IMR-90 (cell line): ENCODE data around the gene ADAM12. TPM values are rescaled to one million over a fixed set of nuclear protein-coding genes. Genes with fewer than 3 reads are reported as not detected.

Experiments
- ATAC-seq: fragments of 200-7000 bp; cut with Tn5 transposase; 2 replicates; pipeline ENCODE4 v1.9.1; 2020; ENCODE audit warnings: low read depth, mild to moderate bottlenecking, moderate library complexity
- BruUV-seq: library from RNA; stranded (reverse); fragments of 400-500 nt; replicated peaks from 2 replicates; lab custom pipeline; 2021; lab: Mats Ljungman, UMichigan
- CTCF ChIA-PET: fragments of 300-600 bp; formaldehyde crosslinking; extraction: SDS; loops from one replicate; lab custom pipeline; 2021; ENCODE audit warnings: antibody characterized with exemption; lab: Yijun Ruan, JAX
- POLR2A ChIA-PET: fragments of 300-600 bp; sonication (Branson Sonifier 250); formaldehyde crosslinking; loops from one replicate; lab custom pipeline; 2022; ENCODE audit warnings: antibody characterized with exemption; ENCODE audit not compliant: unreplicated experiment; lab: Charles Lee
- DNase-seq: peaks from one replicate; pipeline ENCODE4 v3.0.0; 2013
- H2AFZ ChIP-seq: replicated peaks from 2 replicates; pipeline ENCODE3; 2013; ENCODE audit warnings: low read length, mild to moderate bottlenecking; ENCODE audit not compliant: poor library complexity
- H2AK5ac ChIP-seq: 2 replicates; pipeline ENCODE4 v1.6.1; 2013; ENCODE audit warnings: low read depth, low read length, inconsistent platforms
- H2AK9ac ChIP-seq: replicated peaks from 2 replicates; pipeline ENCODE3; 2013; ENCODE audit warnings: mild to moderate bottlenecking, low read depth, low read length, moderate library complexity; ENCODE audit not compliant: poor library complexity
- H2BK120ac ChIP-seq: 2 replicates; pipeline ENCODE4 v1.6.1; 2013; ENCODE audit warnings: low read depth, low read length, inconsistent platforms
- H2BK15ac ChIP-seq: 3 replicates; pipeline ENCODE4 v1.6.1; 2013; ENCODE audit warnings: low read depth, low read length, inconsistent platforms
- H2BK20ac ChIP-seq: 2 replicates; pipeline ENCODE4 v1.6.1; 2013; ENCODE audit warnings: low read depth, mild to moderate bottlenecking, inconsistent platforms, low read length, moderate library complexity
- H2BK5ac ChIP-seq: 2 replicates; pipeline ENCODE4 v1.6.1; 2013; ENCODE audit warnings: mild to moderate bottlenecking, low read depth, low read length, inconsistent platforms; ENCODE audit not compliant: poor library complexity, severe bottlenecking
- H3K14ac ChIP-seq: replicated peaks from 2 replicates; pipeline ENCODE4 v1.6.1; 2013; ENCODE audit warnings: low read depth, low read length, inconsistent platforms
- H3K18ac ChIP-seq: 2 replicates; pipeline ENCODE4 v1.6.1; 2013; ENCODE audit warnings: low read depth, low read length, control low read depth
- H3K23ac ChIP-seq: 2 replicates; pipeline ENCODE4 v1.6.1; 2013; ENCODE audit warnings: low read depth, low read length, inconsistent platforms
- H3K27ac ChIP-seq: 2 replicates; pipeline ENCODE4 v1.5.1; 2013; ENCODE audit warnings: mild to moderate bottlenecking, control low read depth, low read length; ENCODE audit not compliant: insufficient read depth
- H3K27me3 ChIP-seq: 2 replicates; pipeline ENCODE4 v1.6.1; 2013; ENCODE audit warnings: low read length; ENCODE audit not compliant: control insufficient read depth, insufficient read depth
- H3K36me3 ChIP-seq: 2 replicates; pipeline ENCODE4 v1.6.1; 2013; ENCODE audit warnings: low read length, mixed read lengths; ENCODE audit not compliant: control insufficient read depth, insufficient read depth
- H3K4ac ChIP-seq: 2 replicates; pipeline ENCODE4 v1.6.1; 2013; ENCODE audit warnings: low read depth, low read length, inconsistent platforms
- H3K4me1 ChIP-seq: 2 replicates; pipeline ENCODE4 v1.6.1; 2013; ENCODE audit warnings: low read length, mixed read lengths; ENCODE audit not compliant: control insufficient read depth, insufficient read depth
- H3K4me2 ChIP-seq: 2 replicates; pipeline ENCODE4 v1.6.1; 2013; ENCODE audit warnings: low read depth, mild to moderate bottlenecking, control low read depth, low read length, moderate library complexity
- H3K4me3 ChIP-seq: 2 replicates; pipeline ENCODE4 v1.5.1; 2013; ENCODE audit warnings: low read depth, mild to moderate bottlenecking, control low read depth, low read length, moderate library complexity; ENCODE audit not compliant: insufficient read depth
- H3K56ac ChIP-seq: 2 replicates; pipeline ENCODE4 v1.6.1; 2013; ENCODE audit warnings: low read length, inconsistent platforms; ENCODE audit not compliant: insufficient read depth; ENCODE audit errors: extremely low read depth
- H3K79me1 ChIP-seq, 2 experiments: 2 replicates each; pipeline ENCODE4 v1.6.1; 2013; ENCODE audit warnings: low read length in 2 of 2, inconsistent platforms in 1 of 2, low read depth in 1 of 2
- H3K9ac ChIP-seq: 2 replicates; pipeline ENCODE4 v1.6.1; 2013; ENCODE audit warnings: low read depth, low read length, control low read depth
- H3K9me1 ChIP-seq: 2 replicates; pipeline ENCODE4 v1.6.1; 2013; ENCODE audit warnings: low read length, inconsistent platforms; ENCODE audit not compliant: insufficient read depth
- H3K9me3 ChIP-seq: 2 replicates; pipeline ENCODE4 v1.6.1; 2013; ENCODE audit warnings: low read length; ENCODE audit not compliant: control insufficient read depth, insufficient read depth
- H4K20me1 ChIP-seq: 2 replicates; pipeline ENCODE4 v1.6.1; 2013; ENCODE audit warnings: low read length, inconsistent platforms; ENCODE audit not compliant: insufficient read depth
- H4K5ac ChIP-seq: 2 replicates; pipeline ENCODE4 v1.6.1; 2013; ENCODE audit warnings: mild to moderate bottlenecking, low read depth, low read length, control low read depth
- H4K8ac ChIP-seq, 2 experiments: 2 replicates each; pipeline ENCODE4 v1.6.1; 2013; ENCODE audit warnings: low read depth in 2 of 2, low read length in 2 of 2, control low read depth in 1 of 2, inconsistent platforms in 1 of 2
- H4K91ac ChIP-seq: 2 replicates; pipeline ENCODE4 v1.6.1; 2013; ENCODE audit warnings: low read depth, low read length, inconsistent platforms; ENCODE audit not compliant: insufficient read depth
- BHLHE40 ChIP-seq: fragments of 150-350 bp; IDR thresholded peaks from 2 replicates; pipeline ENCODE4 v1.6.1; 2016; ENCODE audit warnings: mild to moderate bottlenecking, low read depth, low read length
- RCOR1 ChIP-seq: IDR thresholded peaks from 2 replicates; pipeline ENCODE4 v1.6.1; 2012; ENCODE audit warnings: mild to moderate bottlenecking, low read length, improper control_type of control experiment; ENCODE audit not compliant: insufficient replicate concordance
- WGBS, 2 experiments: methylation state at CpG; one replicate each; pipeline versions ENCODE4 v1.1.5 to v1.1.7; 2013; ENCODE audit warnings: missing lambda C conversion rate in 2 of 2; ENCODE audit not compliant: insufficient read length in 1 of 2; ENCODE audit errors: extremely low coverage in 2 of 2; 5-methylcytosine and 5-hydroxymethylcytosine counted together
- dilution Hi-C: fragments of 300-500 bp; cut with HindIII; formaldehyde crosslinking; loops from one replicate; pipeline ENCODE4 v1.14.3; 2018; ENCODE audit warnings: low sequenced_read_pairs; ENCODE audit not compliant: unreplicated experiment
- in situ Hi-C: fragments of 300-500 bp; cut with MboI; formaldehyde crosslinking; loops from 3 replicates; pipeline ENCODE4 v1.14.3; 2019; ENCODE audit warnings: low sequenced_read_pairs, inconsistent platforms, mixed read lengths
- intact Hi-C: fragments of 100-400 bp; cut with micrococcal nuclease; formaldehyde crosslinking; loops from 2 replicates; pipeline ENCODE4 v1.10.0; 2022
- polyA plus RNA-seq, 3 experiments: library from polyadenylated mRNA; depleted of rRNA; stranded (reverse); fragments of >200 nt; gene quantifications; 2 replicates each; pipeline ENCODE4 v1.2.3, GENCODE V29; 2012; ENCODE audit warnings: low replicate concordance in 1 of 3
- total RNA-seq: library from RNA; depleted of rRNA; stranded (reverse); fragments of >200 nt; gene quantifications from 2 replicates; pipeline ENCODE4 v1.2.3, GENCODE V29; 2012

Gene ADAM12
- total and polyA plus RNA-seq, 2 of the 4 experiments (the other 2 are of a cell fraction): 9.6 to 10.2 TPM

DNA sequence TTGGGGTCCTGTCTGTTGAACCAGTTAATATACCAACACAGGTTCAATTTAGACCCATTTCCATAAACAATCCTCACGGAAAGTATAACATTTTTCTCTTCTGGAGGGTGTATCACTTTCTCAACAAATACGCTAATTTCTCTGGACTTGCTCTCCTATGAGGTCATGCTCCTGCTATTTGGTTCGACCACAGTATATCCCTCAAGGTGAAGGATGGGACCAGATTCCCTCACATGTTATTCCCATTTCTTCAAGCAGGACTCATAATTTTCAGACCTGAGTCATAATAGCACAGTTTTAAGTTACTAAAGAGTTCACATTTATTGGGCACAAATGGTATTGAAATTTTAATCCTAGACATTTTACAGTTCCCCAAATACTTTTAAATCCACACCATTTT, 57.2 kb downstream of the ADAM12 start:
- Histone ChIP-seq H2BK5ac (no peak overlapping the region), H2AFZ (no peak overlapping the region), H3K4ac (no peak overlapping the region), H3K9ac (no peak overlapping the region), H3K27ac (no peak overlapping the region), H3K18ac (no peak overlapping the region), H3K14ac (no peak overlapping the region), H2BK120ac (no peak overlapping the region), H3K4me1 (no peaks in the 10 kb centered on the region; the same call in 1 of the 2 replicates), H3K27me3 (no peaks in the 10 kb centered on the region), H3K9me3 (no peaks in the 10 kb centered on the region), H3K4me2 (no peak overlapping the region), H2AK9ac (no peak overlapping the region), H4K91ac (no peak overlapping the region), H4K8ac (no peak overlapping the region), H4K5ac (no peak overlapping the region), H3K9me1 (no peaks in the 10 kb centered on the region; the same call in 1 of the 2 replicates), H2BK20ac (no peak overlapping the region), H3K79me1 (no peaks in the 10 kb centered on the region), H2AK5ac (no peak overlapping the region), H4K20me1 (no peaks in the 10 kb centered on the region), H3K4me3 (no peak overlapping the region), H3K56ac (no peak overlapping the region), H2BK15ac (no peak overlapping the region), H3K36me3 (no peaks in the 10 kb centered on the region), H3K23ac (no peak overlapping the region)
- in situ Hi-C loops: no loop called here
- WGBS, 2 experiments: 50% methylated on average over 1 of the region's 3 CpGs; no CpG with 5 or more reads in 1 of the 2 experiments
- intact Hi-C loops: no loop called here
- peak; percentile 44 for ATAC-seq
- BruUV-seq: no TSS peak
- dilution Hi-C loops: no loop called here
- TF ChIP-seq BHLHE40 (0 out of 2 replicates have a peak, but pooled peaks have one; percentile 5), RCOR1 (no peak)
- POLR2A ChIA-PET: no interaction called here
- CTCF ChIA-PET: no interaction called here
- DNase-seq: peak; percentile 85
